Thyroid gland (tissue), 4 donors: ENCODE results near the gene TBXAS1.

ENCODE experiments used
- CTCF ChIP-seq, 6 experiments: fragments of 200-600 bp in 3 of 6; fragments of 450-650 bp in 3 of 6; sonication (generic) in 3 of 6; IDR thresholded peaks; one replicate each; pipeline ENCODE4 v1.5.1; 2016 to 2019; ENCODE audit warnings: antibody characterized with exemption in 6 of 6, mild to moderate bottlenecking in 2 of 6, inconsistent platforms in 1 of 6, moderate library complexity in 1 of 6
- POLR2A ChIP-seq, 2 donors: fragments of 450-650 bp; IDR thresholded peaks; one replicate each; pipeline ENCODE4 v1.6.1; 2017; ENCODE audit warnings: antibody characterized with exemption in 2 of 2, mild to moderate bottlenecking in 2 of 2, moderate library complexity in 1 of 2

- TF ChIP-seq CTCF (IDR thresholded peaks at IDR 0.05): no peak
- TF ChIP-seq POLR2A (IDR thresholded peaks at IDR 0.05): no peak
These were observed 84.7 kb downstream of the TBXAS1 start for GRCh38 chr7:139913845-139914135.
